ENCODE measurements around the gene ZDHHC16. TPM values are rescaled to one million over a fixed set of nuclear protein-coding genes. Genes with fewer than 3 reads are reported as not detected.

Gene ZDHHC16
- total RNA-seq, 1 donor from 2014 or later, result 53.7 TPM

DNA sequence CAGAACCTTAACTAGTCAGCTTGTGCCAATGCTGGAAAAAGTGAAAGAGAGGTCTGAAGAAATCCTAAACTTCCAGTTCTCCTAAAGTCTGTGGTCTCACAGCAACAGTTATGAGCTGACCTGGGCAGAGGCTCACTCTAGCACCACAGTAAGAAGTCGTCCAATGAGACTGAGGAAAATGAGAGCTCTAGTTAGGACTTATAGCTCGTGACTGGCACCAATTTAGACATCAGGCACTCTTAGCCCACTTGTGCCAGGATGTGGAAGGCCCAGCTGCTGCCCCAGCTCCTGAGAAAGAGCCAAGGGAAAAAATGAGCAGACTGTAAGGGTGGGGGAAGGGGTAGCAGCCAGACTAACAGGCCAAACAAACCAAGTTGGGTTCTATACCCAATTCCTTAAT lies 44.6 kb downstream of the ZDHHC16 start:
- Mint-ChIP-seq H3K27me3 (no peaks in the 10 kb centered on the region), H3K4me3 (no peak overlapping the region), H3K36me3 (peaks cover 7% of the 10 kb centered on the region), H3K9me3 (no peaks in the 10 kb centered on the region), H3K4me1 (ENCODE audit: unreplicated experiment) (peaks cover 20% of the 10 kb centered on the region), H3K27ac (no peak overlapping the region)
- no peak for DNase-seq (ENCODE audit: extremely low spot score, unreplicated experiment)
- TF ChIP-seq CTCF (conservative IDR thresholded peaks at IDR 0.05), result no peak

- no peak overlapping the region for H3K4me3 Mint-ChIP-seq
- H3K27me3 Mint-ChIP-seq, result no peaks in the 10 kb centered on the region
- no peak for DNase-seq (ENCODE audit: extremely low spot score, unreplicated experiment)
- no peak overlapping the region for H3K27ac Mint-ChIP-seq
- no peak for TF ChIP-seq CTCF (conservative IDR thresholded peaks at IDR 0.05)
- peaks cover 3% of the 10 kb centered on the region for H3K36me3 Mint-ChIP-seq
- H3K9me3 Mint-ChIP-seq, result no peaks in the 10 kb centered on the region
- peaks cover 23% of the 10 kb centered on the region for H3K4me1 Mint-ChIP-seq (ENCODE audit: unreplicated experiment)
These were observed 48.2 kb downstream of the ZDHHC16 start for GRCh38 chr10:97494151-97494550.

DNA sequence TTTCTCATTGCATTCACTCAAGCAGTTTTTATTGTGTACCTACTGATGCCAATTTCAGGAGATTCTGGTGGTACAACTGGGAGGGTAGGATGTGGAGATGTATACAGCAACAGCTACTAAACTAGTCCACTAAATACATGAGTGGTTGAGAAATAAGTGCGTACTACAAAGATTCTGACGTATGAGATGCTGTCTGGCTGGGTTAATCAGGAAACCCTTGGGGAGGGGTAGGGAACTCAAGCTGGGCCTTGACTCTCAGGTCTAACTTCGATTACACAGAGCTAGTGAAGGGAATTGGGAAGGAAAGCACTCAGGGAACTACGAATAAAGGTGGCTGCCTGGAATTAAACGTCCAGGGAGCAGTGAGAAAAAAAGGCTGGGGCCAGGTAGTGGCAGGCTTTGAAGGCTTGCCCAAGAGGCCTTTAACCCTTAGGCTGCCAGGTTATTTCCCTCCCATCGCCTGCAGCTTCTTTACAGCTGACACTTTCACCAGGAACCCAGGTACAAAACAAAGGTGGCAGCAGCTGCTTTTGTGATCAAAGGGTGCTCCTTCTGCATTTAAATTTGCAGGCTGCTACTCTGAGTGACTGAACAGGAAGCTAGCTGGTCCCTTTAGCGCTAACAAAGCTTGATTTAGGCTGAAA lies 49.0 kb downstream of the ZDHHC16 start:
- TF ChIP-seq CTCF (conservative IDR thresholded peaks at IDR 0.05), result no peak
- peaks cover 5% of the 10 kb centered on the region for H3K27me3 Mint-ChIP-seq
- H3K4me1 Mint-ChIP-seq (ENCODE audit: unreplicated experiment), result peaks cover 26% of the 10 kb centered on the region
- H3K4me3 Mint-ChIP-seq, result peak overlapping the region; percentile 70
- H3K27ac Mint-ChIP-seq, result peak overlapping the region; percentile 29
- H3K36me3 Mint-ChIP-seq, result peaks cover 3% of the 10 kb centered on the region
- no peaks in the 10 kb centered on the region for H3K9me3 Mint-ChIP-seq
- DNase-seq (ENCODE audit: extremely low spot score, unreplicated experiment), result no peak

- no peaks in the 10 kb centered on the region for H3K36me3 Mint-ChIP-seq
- no peaks in the 10 kb centered on the region for H3K9me3 Mint-ChIP-seq
- peak; percentile 82 for DNase-seq (ENCODE audit: extremely low spot score, unreplicated experiment)
- H3K27me3 Mint-ChIP-seq, result peaks cover 29% of the 10 kb centered on the region
- peak overlapping the region; percentile 90 for H3K4me3 Mint-ChIP-seq
- no peak for TF ChIP-seq CTCF (conservative IDR thresholded peaks at IDR 0.05)
- peaks cover 39% of the 10 kb centered on the region for H3K4me1 Mint-ChIP-seq (ENCODE audit: unreplicated experiment)
- H3K27ac Mint-ChIP-seq, result peak overlapping the region; percentile 96
These were observed 51.6 kb downstream of the ZDHHC16 start for GRCh38 chr10:97497572-97498075.

GRCh38 chr10:97498076-97498840 lies 52.3 kb downstream of the ZDHHC16 start, which contains the start of gene MMS19:
TSS of gene MMS19 (minus strand) at chr10:97498422. CDS start at chr10:97498384, 38 bp downstream.
- no peaks in the 10 kb centered on the region for H3K36me3 Mint-ChIP-seq
- peak; percentile 100 for DNase-seq (ENCODE audit: extremely low spot score, unreplicated experiment)
- H3K4me3 Mint-ChIP-seq, result peak within 1 kb of the TSS; percentile 90
- H3K4me1 Mint-ChIP-seq (ENCODE audit: unreplicated experiment), result peaks cover 39% of the 10 kb centered on the region
- H3K27ac Mint-ChIP-seq, result peak within 1 kb of the TSS; percentile 96
- TF ChIP-seq CTCF (conservative IDR thresholded peaks at IDR 0.05), result peak; percentile 25
- H3K27me3 Mint-ChIP-seq, result peaks cover 29% of the 10 kb centered on the region
- H3K9me3 Mint-ChIP-seq, result no peaks in the 10 kb centered on the region
